ENCODE data around the gene TRIP4. TPM values are rescaled to one million over a fixed set of nuclear protein-coding genes. Genes with fewer than 3 reads are reported as not detected.

TRIP4 gene
- total RNA-seq, 1 experiment from 2014 or later: 28.5 TPM

DNA sequence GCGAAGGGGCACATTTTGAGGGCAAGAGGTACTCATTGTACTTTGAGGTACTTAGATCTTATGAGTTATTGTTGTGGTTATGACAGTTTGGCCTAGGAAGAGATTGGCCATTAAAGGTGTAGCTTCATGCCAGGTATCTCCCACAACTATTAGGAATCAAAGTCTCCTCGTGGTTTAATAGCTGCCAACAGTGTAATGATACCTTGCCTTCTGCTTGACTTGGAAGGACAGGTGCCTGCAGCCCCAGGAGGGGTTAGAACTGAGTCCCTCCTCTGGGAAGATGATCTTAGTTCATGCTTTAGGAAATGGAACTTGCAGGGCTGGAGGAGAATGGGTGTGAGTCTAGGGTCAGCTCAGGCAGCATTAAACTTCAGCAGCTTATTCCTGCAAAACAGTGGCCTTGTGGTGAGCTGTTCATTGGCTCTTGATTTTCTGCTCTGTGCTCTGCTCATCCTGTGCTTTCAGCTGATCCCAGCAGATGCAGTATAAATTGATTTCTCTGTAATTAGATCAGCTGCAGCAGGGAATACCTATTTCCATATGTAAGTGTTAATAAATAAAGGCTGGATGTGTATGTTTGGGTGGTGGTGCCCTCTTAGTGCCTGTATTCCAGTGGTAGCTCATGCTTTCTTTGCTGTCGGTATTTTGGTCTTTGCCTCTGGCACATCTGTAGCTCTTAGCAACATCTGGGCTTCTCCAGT lies 113.2 kb downstream of the TRIP4 start:
- Mint-ChIP-seq H3K9me3 (ENCODE audit: low read depth, unreplicated experiment) (no peaks in the 10 kb centered on the region), H3K27ac (ENCODE audit: unreplicated experiment) (no peak overlapping the region)

DNA sequence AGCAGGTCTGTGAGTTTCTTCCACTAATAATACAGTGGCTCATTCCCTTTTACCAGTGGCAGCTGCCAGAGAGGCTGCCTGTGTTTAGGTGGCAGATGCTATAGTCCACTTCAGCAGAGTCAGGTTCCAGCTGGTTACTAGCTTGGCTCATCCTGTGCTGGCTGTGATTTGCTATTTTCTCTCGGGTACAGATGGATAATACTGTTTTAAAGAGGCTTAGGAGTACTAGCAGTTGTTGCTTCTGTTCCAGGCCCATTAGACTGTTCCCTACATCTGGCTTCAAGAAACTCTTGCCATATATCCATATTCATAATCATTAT lies 113.7 kb downstream of the TRIP4 start:
- intact Hi-C loops (cut with micrococcal nuclease; ENCODE audit: unreplicated experiment): no loop called here
- Mint-ChIP-seq H3K4me3 (ENCODE audit: low read depth, unreplicated experiment) (no peak overlapping the region), H3K36me3 (ENCODE audit: insufficient read depth, unreplicated experiment) (peaks cover 16% of the 10 kb centered on the region), H3K4me1 (ENCODE audit: low read depth, unreplicated experiment) (no peaks in the 10 kb centered on the region), H3K9me3 (ENCODE audit: low read depth, unreplicated experiment) (no peaks in the 10 kb centered on the region), H3K27ac (ENCODE audit: unreplicated experiment) (no peak overlapping the region), H3K27me3 (ENCODE audit: unreplicated experiment) (no peaks in the 10 kb centered on the region)
- BruUV-seq (replicated peaks): no TSS peak
- DNase-seq: no peak
- TF ChIP-seq, protein P1, sequence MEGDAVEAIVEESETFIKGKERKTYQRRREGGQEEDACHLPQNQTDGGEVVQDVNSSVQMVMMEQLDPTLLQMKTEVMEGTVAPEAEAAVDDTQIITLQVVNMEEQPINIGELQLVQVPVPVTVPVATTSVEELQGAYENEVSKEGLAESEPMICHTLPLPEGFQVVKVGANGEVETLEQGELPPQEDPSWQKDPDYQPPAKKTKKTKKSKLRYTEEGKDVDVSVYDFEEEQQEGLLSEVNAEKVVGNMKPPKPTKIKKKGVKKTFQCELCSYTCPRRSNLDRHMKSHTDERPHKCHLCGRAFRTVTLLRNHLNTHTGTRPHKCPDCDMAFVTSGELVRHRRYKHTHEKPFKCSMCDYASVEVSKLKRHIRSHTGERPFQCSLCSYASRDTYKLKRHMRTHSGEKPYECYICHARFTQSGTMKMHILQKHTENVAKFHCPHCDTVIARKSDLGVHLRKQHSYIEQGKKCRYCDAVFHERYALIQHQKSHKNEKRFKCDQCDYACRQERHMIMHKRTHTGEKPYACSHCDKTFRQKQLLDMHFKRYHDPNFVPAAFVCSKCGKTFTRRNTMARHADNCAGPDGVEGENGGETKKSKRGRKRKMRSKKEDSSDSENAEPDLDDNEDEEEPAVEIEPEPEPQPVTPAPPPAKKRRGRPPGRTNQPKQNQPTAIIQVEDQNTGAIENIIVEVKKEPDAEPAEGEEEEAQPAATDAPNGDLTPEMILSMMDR (IDR thresholded peaks at IDR 0.05; ENCODE audit: unreplicated experiment): no peak
- CTCF ChIA-PET: interaction anchor here (1.6 kb wide), 1 partner anchor 20 kb away, joined by 3 read pairs; no protein-coding TSS in a partner anchor

More for the DNA sequence above, 113.2 kb downstream of the TRIP4 start:
- no TSS peak for BruUV-seq (replicated peaks)
- H3K4me1 Mint-ChIP-seq (ENCODE audit: low read depth, unreplicated experiment): no peaks in the 10 kb centered on the region
- no peak for DNase-seq
- intact Hi-C loops (cut with micrococcal nuclease; ENCODE audit: unreplicated experiment): no loop called here
- no peaks in the 10 kb centered on the region for H3K27me3 Mint-ChIP-seq (ENCODE audit: unreplicated experiment)
- CTCF ChIA-PET: interaction anchor here (0.6 to 1.6 kb wide), 2 partner anchors 20 to 99 kb away, joined by 3 read pairs; no protein-coding TSS in a partner anchor
- H3K36me3 Mint-ChIP-seq (ENCODE audit: insufficient read depth, unreplicated experiment): peaks cover 20% of the 10 kb centered on the region
- H3K4me3 Mint-ChIP-seq (ENCODE audit: low read depth, unreplicated experiment): no peak overlapping the region
- TF ChIP-seq, protein P1 (IDR thresholded peaks at IDR 0.05; ENCODE audit: unreplicated experiment): no peak

DNA sequence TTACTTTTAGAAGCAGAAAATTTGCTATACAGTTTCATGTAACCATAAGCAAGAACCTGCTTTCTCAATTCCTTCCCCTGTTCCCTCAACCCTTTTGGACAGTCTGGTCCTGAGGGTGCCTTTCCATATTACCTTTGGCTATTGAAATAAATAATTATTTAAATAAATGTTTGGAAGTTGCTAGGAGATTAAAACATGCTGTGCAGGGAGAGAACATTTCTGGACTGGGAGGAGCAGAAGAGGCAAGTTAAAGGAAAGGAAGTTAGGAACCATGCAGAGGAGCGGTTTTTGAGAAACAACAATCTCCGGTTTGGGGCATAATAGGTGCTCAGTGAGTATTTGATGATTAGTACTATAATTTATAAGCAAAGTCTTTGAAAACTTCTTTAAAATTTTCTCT lies 114.5 kb downstream of the TRIP4 start:
- CTCF ChIA-PET: interaction anchor here (0.7 kb wide), 1 partner anchor 411 kb away, joined by 4 read pairs; no protein-coding TSS in a partner anchor

DNA sequence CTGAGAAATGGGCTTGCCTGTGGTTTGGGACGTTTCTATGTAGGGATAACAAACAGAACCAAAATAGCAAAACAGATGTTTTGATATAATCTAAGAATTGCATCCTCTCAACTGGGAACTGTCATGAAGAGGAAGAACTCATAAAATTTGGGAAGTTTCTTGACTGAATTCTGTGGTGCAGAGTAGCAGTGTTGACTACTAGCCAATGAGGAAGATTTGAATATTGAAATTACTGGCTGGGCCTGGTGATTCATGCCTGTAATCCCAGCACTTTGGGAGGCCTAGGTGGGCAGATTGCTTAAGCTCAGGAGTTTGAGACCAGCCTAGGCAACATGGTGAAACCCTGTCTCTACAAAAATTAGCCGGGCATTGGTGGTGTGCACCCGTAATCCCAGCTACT lies 114.9 kb downstream of the TRIP4 start:
- BruUV-seq (replicated peaks): no TSS peak
- Mint-ChIP-seq H3K4me3 (ENCODE audit: low read depth, unreplicated experiment) (no peak overlapping the region), H3K27me3 (ENCODE audit: unreplicated experiment) (no peaks in the 10 kb centered on the region), H3K4me1 (ENCODE audit: low read depth, unreplicated experiment) (peaks cover 9% of the 10 kb centered on the region), H3K27ac (ENCODE audit: unreplicated experiment) (no peak overlapping the region), H3K36me3 (ENCODE audit: insufficient read depth, unreplicated experiment) (peaks cover 16% of the 10 kb centered on the region), H3K9me3 (ENCODE audit: low read depth, unreplicated experiment) (no peaks in the 10 kb centered on the region)
- no peak for DNase-seq
- intact Hi-C loops (cut with micrococcal nuclease; ENCODE audit: unreplicated experiment): no loop called here
- TF ChIP-seq, protein P1 (IDR thresholded peaks at IDR 0.05; ENCODE audit: unreplicated experiment): no peak
- CTCF ChIA-PET: interaction anchor here (0.6 to 0.7 kb wide), 2 partner anchors 207 to 411 kb away, joined by 3 to 4 read pairs; no protein-coding TSS in a partner anchor

More for the DNA sequence above, 114.5 kb downstream of the TRIP4 start:
- intact Hi-C loops (cut with micrococcal nuclease; ENCODE audit: unreplicated experiment): no loop called here
- no peaks in the 10 kb centered on the region for H3K27me3 Mint-ChIP-seq (ENCODE audit: unreplicated experiment)
- TF ChIP-seq, protein P1 (IDR thresholded peaks at IDR 0.05; ENCODE audit: unreplicated experiment): no peak
- H3K4me1 Mint-ChIP-seq (ENCODE audit: low read depth, unreplicated experiment): peaks cover 5% of the 10 kb centered on the region
- no TSS peak for BruUV-seq (replicated peaks)
- DNase-seq: no peak
- H3K27ac Mint-ChIP-seq (ENCODE audit: unreplicated experiment): no peak overlapping the region
- H3K4me3 Mint-ChIP-seq (ENCODE audit: low read depth, unreplicated experiment): no peak overlapping the region
- H3K36me3 Mint-ChIP-seq (ENCODE audit: insufficient read depth, unreplicated experiment): peaks cover 16% of the 10 kb centered on the region
- no peaks in the 10 kb centered on the region for H3K9me3 Mint-ChIP-seq (ENCODE audit: low read depth, unreplicated experiment)
